Measurements from ENCODE around the gene RARRES2. TPM values are rescaled to one million over a fixed set of nuclear protein-coding genes. Genes with fewer than 3 reads are reported as not detected.
A peak's percentile ranks its signal among the peaks of the same experiment; 100 is the strongest.

Gene RARRES2
- total and polyA plus RNA-seq, 2 of the 13 experiments (the other 11 are each of a cell fraction or from before 2014, with no cell fraction given): 134 to 172 TPM

DNA sequence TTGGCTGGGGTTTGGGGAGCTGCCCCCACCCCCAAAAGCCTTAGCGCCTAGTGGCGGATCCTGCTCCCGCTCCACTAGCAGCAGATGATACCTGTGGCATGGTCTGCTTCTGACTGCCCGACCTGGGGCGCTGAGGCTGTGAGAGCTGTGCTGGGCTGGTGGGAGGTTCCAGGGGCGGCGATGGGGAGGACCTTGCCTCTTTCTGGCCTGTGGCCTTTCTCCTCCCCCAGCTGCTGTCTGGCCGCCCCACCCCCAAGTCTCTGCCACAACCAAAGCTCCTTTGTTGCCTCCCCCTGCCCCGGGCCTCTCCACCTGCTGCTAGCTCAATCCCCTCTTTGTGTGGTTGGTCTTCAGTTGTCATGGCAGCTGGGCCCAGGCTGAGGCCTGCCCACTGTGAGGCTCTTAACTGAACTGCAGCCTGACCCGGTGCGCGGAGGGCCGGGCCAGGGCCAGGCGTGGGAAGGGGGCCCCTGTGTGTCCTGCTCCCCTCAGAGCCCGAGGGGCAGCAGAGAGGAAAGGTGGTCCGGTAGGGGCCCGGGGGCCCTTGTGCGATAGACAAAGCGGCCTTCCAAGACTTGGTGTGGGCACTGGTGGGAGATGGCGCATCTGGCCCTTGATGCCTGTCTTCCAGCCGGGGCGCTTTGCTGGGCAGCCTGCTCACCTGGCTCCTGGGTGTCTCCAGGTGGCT lies 42.4 kb upstream of the RARRES2 start (continued):
- TF ChIP-seq NFYC (CRISPR knock-in tag; IDR thresholded peaks at IDR 0.05) (peak; percentile 40; the same call in 1 of the 2 replicates), ZNF24 (IDR thresholded peaks at IDR 0.05) (no peak), RFXAP (CRISPR knock-in tag; IDR thresholded peaks at IDR 0.05; ENCODE audit: borderline replicate concordance) (peak; percentile 93; the same call in 1 of the 2 replicates), ZFX (CRISPR knock-in tag; IDR thresholded peaks at IDR 0.05; ENCODE audit: low read depth) (peak; percentile 96), PAX8 (CRISPR knock-in tag; IDR thresholded peaks at IDR 0.05; ENCODE audit: borderline replicate concordance) (no peak), ELF3 (CRISPR knock-in tag; IDR thresholded peaks at IDR 0.05) (peak; percentile 54; the same call in 1 of the 2 replicates), HIVEP1 (CRISPR knock-in tag; IDR thresholded peaks at IDR 0.05) (peak; percentile 54; the same call in 1 of the 2 replicates), ZNF468 (CRISPR knock-in tag; IDR thresholded peaks at IDR 0.05) (no peak), ZFP62 (CRISPR knock-in tag; IDR thresholded peaks at IDR 0.05) (no peak), ZNF350 (CRISPR knock-in tag; IDR thresholded peaks at IDR 0.05; ENCODE audit: borderline replicate concordance, low read depth) (peak; percentile 72; the same call in 1 of the 2 replicates), RFX5 (IDR thresholded peaks at IDR 0.05; ENCODE audit: low read depth, low read length) (peak; percentile 50; the same call in 1 of the 2 replicates), ZIK1 (CRISPR knock-in tag; IDR thresholded peaks at IDR 0.05; ENCODE audit: borderline replicate concordance, low read depth) (peak; percentile 19; the same call in 1 of the 2 replicates), AHR (CRISPR knock-in tag; IDR thresholded peaks at IDR 0.05) (no peak), ZNF446 (CRISPR knock-in tag; IDR thresholded peaks at IDR 0.05) (no peak), PBX2 (CRISPR knock-in tag; IDR thresholded peaks at IDR 0.05) (no peak), MYNN (CRISPR knock-in tag; IDR thresholded peaks at IDR 0.05; ENCODE audit: low read depth) (peak; percentile 99), CREM (IDR thresholded peaks at IDR 0.05) (no peak), CREM (CRISPR knock-in tag; IDR thresholded peaks at IDR 0.05) (no peak)
- TF ChIP-seq, protein P1, sequence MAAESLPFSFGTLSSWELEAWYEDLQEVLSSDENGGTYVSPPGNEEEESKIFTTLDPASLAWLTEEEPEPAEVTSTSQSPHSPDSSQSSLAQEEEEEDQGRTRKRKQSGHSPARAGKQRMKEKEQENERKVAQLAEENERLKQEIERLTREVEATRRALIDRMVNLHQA (CRISPR knock-in tag; IDR thresholded peaks at IDR 0.05): no peak
- TF ChIP-seq, protein P2, sequence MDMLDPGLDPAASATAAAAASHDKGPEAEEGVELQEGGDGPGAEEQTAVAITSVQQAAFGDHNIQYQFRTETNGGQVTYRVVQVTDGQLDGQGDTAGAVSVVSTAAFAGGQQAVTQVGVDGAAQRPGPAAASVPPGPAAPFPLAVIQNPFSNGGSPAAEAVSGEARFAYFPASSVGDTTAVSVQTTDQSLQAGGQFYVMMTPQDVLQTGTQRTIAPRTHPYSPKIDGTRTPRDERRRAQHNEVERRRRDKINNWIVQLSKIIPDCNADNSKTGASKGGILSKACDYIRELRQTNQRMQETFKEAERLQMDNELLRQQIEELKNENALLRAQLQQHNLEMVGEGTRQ (IDR thresholded peaks at IDR 0.05; ENCODE audit: low read depth, low read length): no peak
- TF ChIP-seq, protein P2 (CRISPR knock-in tag; IDR thresholded peaks at IDR 0.05; ENCODE audit: borderline replicate concordance): no peak
- TF ChIP-seq, protein P3, sequence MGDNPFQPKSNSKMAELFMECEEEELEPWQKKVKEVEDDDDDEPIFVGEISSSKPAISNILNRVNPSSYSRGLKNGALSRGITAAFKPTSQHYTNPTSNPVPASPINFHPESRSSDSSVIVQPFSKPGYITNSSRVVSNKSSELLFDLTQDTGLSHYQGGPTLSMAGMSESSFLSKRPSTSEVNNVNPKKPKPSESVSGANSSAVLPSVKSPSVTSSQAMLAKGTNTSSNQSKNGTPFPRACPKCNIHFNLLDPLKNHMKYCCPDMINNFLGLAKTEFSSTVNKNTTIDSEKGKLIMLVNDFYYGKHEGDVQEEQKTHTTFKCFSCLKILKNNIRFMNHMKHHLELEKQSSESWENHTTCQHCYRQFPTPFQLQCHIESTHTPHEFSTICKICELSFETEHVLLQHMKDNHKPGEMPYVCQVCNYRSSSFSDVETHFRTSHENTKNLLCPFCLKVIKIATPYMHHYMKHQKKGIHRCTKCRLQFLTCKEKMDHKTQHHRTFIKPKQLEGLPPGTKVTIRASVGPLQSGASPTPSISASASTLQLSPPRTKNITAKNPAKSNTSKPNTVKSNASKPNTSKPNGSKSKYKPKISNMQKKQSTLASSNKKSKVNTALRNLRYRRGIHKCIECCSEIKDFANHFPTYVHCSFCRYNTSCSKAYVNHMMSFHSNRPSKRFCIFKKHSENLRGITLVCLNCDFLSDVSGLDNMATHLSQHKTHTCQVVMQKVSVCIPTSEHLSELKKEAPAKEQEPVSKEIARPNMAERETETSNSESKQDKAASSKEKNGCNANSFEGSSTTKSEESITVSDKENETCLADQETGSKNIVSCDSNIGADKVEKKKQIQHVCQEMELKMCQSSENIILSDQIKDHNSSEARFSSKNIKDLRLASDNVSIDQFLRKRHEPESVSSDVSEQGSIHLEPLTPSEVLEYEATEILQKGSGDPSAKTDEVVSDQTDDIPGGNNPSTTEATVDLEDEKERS (CRISPR knock-in tag; IDR thresholded peaks at IDR 0.05): no peak
- TF ChIP-seq, protein P4, sequence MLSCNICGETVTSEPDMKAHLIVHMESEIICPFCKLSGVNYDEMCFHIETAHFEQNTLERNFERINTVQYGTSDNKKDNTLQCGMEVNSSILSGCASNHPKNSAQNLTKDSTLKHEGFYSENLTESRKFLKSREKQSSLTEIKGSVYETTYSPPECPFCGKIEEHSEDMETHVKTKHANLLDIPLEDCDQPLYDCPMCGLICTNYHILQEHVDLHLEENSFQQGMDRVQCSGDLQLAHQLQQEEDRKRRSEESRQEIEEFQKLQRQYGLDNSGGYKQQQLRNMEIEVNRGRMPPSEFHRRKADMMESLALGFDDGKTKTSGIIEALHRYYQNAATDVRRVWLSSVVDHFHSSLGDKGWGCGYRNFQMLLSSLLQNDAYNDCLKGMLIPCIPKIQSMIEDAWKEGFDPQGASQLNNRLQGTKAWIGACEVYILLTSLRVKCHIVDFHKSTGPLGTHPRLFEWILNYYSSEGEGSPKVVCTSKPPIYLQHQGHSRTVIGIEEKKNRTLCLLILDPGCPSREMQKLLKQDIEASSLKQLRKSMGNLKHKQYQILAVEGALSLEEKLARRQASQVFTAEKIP (CRISPR knock-in tag; IDR thresholded peaks at IDR 0.05; ENCODE audit: borderline replicate concordance): no peak

Data from HepG2 (cell line).